T-helper 2 cell (primary cell): ENCODE measurements around the gene ZNF302.
"Not testable (repeated sequence)": the region's sequence is repeated elsewhere in the genome, so short reads cannot be mapped to it uniquely, and the experiment has no call there.

Source experiments
- DNase-seq, 5 experiments: peaks; one replicate each; pipeline versions ENCODE4 v3.0.0 to v3.0.0-alpha.2; 2012 to 2022

Gene ZNF302

DNA sequence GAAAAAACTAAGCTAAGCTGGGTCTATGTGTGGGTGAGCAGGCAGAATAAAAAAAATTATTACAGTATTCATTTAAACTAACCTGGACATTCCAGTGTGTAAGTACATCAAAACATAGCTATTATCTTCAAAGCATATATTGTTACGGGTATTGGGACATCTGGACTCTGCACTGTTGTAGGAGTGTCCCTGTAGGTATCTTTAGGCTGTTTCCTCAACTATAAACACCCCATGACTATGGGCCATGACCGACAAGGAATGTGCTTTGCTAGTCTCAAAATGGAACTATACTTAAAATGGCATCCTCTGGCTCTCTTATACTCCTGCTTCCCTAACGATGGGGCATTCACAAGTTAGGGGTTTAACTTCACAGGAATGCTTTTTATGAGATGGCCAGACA is 3.9 kb upstream of the ZNF302 start:
- no peak for DNase-seq

DNA sequence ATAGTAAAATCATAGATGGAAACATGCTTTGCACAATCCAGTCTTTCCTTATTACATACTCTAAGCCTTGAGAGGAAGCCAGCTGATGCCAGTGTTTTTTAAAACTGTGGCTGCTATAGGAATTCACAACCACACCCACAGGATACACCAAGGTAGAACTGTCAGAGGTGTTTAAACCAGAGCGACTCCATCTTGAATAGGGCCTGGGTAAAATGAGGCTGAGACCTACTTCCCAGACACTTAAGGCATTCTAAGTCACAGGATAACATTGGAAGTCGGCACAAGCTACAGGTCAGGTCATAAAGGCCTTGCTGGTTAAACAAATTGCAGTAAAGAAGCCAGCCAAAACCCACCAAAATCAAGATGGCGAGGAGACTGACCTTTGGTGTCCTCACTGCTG is 2.2 kb upstream of the ZNF302 start:
- DNase-seq, result no peak

DNA sequence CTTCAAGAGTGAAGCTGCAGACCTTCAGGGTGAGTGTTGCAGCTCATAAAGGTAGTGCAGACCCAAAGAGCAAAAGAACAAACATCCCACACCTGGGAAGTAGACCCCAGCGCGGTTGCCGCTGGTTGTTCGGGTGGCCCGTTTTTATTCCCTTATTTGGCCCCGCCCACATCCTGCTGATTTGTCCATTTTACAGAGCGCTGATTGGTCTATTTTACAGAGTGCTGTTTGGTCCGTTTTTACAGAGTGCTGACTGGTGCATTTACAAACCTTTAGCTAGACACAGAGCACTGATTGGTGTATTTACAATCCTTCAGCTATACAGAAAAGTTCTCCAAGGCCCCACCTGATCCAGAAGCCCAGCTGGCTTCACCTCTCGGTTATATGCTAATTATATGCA is 1.6 kb upstream of the ZNF302 start:
- DNase-seq, result no peak

DNA sequence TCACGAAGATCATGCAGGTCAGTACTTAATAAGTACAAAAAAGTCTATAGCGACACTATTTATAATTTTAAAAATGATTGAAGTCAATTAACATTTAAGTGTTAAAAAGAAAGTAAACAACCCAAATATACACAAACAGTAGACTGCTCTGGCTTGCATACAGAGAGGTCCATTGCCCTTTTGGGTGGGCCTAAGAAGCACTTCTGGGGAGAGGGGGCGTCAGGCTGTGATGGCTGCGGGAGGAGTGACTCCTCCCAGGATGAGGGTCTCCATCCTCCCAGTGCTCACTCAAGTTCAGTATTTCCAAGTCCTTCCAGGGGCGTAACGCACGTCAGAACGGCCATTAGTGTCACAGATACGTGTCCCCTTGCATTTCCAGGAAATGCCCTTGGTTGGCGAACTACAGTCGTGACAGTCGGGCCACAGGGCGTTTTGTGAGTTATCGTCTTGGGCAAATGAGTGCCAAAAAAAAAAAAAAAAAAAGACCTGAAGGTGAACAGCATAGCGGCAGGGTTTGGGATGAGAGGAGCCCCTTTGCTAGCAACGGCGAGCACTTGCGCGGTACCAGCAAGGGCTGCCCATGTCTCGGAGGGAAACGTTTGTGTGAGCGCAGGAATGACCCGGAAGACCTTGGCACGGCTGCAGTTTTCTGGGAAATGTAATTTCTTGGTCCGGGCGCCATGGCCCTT is 637 bp upstream of the ZNF302 start, which contains the start of gene SCGB2B2:
SCGB2B2 (minus strand) TSS at position 463 of the 689 bp plus-strand sequence. CDS start 82,596 bp downstream, outside the sequence.
- DNase-seq, result peak in 2 of 5 experiments; percentile 65 to 94

DNA sequence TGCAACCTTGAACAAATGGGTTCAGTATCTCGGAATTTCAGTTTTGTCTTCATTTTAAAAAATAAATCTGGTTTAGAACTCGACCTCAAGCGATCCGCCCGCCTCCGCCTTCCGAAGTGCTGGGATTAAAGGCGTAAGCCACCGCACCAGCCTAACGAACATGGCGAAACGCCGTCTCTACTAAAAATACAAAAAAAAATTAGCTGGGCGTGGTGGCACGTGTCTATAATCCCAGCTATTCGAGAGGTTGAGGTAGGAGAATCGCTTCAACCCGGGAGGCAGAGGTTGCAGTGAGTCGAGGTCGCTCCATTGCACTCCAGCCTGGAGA is 571 bp downstream of the ZNF302 start:
- DNase-seq, result no peak

DNA sequence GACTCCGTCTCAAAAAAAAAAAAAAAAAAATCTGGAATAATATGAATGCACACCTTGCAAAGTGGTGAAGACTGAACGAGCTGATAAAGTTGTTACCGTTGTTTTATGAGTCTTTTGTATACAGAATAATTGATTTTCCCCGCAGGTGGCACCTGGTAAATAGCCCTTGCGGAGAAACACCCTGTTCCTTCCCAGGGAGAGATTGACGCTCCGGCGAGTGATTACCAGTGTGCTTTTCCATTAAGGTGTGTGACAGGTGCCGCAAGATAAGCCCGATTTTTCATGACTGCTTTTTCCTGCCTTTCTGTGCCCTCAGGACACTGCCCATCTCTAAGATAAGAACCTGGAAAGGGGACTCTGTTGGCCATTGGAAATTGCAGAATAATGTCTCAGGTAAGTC is 943 bp downstream of the ZNF302 start:
- no peak for DNase-seq

DNA sequence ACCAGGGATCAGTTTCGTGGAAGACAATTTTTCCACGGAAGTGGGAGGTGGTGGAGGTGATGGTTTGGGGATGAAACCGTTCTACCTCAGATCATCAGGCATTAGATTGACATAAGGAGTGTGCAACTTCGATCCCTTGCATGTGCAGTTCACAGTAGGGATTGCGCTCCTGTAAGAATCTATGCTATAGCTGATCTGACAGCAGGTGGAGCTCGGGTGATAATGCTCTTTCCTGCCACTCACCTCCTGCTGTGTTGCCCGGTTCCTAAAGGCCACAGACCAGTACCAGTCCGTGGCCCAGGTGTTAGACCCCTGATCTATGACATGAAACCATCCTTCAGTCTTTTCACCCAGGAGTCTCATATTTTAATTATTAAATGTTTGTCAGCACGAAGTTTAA is 4.0 kb downstream of the ZNF302 start:
- DNase-seq, result no peak

DNA sequence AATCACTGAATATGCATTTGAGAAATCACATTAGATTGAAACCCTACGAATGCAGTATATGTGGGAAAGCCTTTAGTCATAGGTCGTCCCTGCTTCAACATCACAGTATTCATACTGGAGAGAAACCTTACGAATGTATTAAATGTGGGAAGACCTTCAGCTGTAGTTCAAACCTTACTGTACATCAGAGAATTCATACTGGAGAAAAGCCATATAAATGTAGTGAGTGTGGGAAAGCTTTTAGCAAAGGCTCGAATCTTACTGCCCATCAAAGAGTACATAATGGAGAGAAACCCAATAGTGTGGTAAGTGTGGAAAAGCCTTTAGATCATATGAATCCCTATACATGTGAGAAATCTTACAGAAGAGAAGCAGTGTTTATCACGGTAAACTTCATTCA is 7.8 kb downstream of the ZNF302 start:
- not testable (repeated sequence) for DNase-seq

DNA sequence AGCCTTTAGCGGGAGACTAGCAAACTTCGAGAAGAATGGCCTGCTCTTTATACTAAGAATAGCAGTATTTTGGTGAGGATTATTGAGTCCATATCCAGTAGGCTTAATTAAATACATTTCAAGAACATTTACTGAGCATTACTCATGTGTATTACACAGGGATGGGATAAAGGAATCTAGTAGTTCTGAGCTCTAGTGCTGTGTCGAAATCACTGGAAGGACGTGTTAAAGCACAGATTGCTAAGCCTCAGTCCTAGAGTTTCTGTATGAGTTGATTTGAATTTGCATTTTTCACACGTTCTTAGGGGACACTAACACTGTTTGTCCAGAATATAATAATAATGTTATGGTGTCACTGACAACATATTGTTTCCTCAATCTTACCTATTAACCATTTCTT is 9.0 kb downstream of the ZNF302 start:
- no peak for DNase-seq

DNA sequence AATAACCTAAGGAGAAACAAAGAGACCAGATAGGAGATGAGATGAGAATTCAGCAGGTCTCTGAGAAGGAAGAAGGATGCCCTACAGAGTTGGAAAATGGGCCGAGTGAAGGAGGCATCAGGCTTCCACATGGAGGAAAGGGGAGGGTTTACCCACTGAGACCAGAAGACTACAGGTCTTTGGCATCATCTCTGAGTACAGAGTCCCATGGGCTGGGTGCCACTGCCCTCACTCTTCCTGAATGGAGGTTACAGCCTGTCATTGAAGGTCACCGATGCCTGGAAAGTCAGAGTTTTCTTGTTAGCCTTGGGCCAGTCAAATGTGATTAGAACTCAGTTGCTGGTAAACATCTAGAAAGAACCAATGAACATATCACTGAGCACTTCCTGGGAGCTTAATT is 9.9 kb downstream of the ZNF302 start:
- DNase-seq, result no peak

DNA sequence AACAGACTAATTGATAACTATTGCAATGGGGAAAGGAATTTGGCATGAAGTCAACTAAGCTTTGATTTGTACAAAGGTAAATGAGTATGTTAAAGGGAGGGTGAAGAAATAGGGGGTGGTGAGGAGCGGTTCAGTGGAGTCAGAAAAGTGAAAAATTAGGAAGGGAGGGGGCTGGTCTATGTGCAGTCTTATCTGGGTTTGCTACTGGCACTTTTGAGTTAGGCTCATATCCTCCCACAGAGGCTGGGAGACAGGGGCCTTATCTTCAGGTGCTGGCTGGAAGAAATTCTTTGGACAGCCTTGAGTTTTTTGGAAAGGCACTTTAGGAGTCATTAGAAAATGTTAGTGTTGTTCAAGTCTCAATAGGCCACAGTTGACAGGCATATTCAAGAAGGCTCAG is 11.1 kb downstream of the ZNF302 start:
- no peak for DNase-seq

DNA sequence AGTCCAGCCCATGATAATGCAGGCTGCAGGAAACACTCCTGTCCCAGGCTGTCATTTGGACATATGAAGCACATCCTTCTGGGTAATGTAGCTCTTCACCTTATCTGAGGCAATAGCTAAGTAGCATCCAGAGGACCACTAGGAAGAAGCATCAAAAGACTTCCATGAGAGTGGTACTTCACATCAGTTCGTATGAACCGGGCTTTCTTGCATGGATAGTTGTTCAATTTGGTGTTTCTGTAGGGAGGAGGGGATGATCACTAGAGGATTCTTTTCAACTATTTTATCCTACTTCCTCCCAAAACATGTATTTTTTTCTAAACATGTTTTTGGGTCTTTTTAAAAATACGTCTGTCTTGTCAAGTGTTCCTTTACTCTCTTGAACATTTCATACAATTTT is 12.9 kb downstream of the ZNF302 start:
- DNase-seq, result no peak

DNA sequence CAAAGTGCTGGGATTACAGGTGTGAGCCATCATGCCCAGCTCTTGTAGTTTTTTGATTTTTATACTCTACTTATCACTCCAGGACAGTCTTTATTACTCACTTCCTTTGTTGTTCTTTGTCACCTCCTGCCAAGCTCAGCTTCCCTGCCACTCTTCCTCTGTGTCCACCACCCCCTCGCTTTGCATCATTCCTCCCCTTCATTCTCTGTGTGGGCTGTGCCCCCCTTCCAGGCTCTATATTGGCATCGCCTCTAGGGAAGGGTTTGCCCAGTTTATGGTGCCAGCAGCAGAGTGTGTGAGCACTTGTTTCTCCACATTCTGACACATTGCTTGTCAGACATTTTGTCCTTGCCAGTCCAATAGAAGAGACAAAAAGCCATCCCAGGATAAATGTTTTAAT is 15.1 kb downstream of the ZNF302 start:
- no peak for DNase-seq

DNA sequence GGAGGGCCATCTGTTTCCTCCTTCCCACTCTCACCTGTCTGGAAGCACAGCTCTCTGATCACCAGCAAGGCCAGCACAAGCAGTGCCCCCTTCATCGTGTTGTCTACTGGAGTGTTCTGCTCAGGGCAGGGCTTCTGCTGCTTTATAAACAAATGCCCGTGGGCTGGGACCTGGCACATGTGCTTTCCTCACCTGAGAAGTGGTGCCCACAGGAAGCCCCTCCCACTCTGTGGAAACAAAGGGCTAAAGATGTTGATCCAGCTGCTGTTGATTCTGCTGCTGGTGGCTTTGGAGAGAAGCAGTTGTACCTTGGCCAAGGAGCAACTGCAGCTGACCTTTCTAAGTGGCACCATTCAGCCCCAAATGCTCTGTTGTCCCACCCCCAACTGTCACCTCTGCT is 30.2 kb downstream of the ZNF302 start:
- DNase-seq, result no peak

DNA sequence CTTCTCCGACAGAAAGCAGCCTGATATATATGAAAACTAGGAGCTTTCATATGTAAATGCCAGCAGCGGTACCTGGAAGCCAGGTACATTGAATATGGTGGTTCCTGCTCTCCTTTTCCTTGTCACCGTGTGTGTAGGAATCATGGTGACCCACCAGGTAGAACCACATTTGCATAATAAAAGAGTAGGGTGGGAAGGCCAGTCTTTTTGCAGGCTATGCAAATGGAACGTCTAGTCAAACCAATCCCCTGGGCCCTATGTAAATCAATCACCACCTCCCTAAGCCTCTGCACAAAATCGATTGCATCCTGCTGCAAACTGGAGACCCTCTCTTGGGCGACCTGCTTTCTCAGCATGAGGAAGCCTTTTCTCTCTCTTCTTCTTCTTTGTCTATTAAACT is 34.4 kb downstream of the ZNF302 start:
- DNase-seq, result no peak

DNA sequence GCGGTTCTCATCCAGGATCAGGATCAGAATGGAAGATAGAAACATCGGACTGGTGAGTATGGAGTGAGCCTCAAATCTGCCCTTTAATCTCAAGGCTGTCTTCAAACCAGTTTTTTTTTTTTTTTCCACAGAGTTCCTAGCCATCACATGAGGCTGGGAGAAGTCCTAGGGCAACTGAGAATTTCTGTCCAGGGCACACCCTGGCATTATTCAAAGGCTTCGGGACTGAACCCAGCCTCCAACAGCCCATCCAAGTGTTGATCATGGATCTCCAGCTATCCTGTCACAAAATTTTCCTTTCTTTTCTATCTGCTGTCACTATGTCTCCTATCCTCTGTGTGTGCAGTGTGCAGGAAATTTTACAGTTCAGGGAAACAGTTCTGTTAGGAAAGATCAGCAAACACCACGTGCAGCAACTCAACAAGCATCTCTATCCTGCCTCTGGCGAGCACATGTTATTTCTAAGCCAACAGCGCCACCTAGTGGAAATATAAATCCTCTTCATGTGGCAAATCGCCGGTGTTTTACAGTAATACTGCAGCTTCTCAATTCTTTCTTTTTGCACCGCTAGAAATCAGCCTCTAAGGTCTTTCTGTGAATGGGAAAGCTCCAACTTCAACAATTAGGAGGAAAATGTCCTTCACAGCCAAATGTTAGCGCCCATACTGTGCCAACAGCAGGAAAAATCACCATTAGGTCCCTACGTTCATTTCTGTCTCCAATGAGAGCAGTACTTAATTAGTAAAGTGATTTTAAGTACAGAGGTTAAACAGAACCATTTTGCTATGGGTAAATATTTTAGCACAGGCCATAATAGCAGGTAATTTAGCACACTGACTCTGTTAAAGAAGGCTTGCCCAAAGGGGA is 35.1 kb downstream of the ZNF302 start:
- peak in 3 of 5 experiments; percentile 31 to 72 (median 44) for DNase-seq

DNA sequence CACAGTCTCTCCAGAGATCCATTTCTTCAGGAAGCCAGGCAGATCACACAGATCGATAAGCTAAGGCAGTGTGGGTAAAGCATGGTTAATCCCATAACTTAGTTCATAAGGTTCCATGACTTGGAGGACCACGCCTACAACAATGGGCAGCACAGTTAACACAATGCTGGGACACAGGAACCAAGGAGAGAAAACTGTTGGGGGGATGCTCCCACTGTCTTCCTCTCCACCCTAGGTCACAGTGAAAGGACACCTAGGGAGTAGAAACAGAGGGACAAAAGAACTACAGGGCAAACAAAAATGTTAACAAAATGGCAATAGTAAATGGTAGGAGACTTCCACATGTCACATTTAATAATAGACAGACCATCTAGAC is 35.8 kb downstream of the ZNF302 start:
- DNase-seq, result peak in 1 of 5 experiments; percentile 24

DNA sequence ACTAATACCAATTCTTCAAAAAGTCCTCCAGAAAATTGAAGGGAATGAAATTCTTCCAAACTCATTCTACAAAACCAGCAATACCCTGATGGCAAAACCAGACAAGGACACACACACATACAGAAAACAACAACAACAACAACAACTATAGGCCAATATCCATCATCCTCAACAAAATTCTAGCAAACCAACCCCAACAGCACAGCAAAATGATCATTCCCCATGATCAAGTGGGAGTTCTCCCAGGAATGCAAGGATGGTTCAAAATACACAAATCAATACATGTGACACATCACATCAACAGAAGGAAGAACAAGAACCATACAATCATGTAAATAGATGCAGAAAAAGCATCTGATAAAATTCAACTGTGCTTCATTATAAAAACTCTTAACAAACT is 37.9 kb downstream of the ZNF302 start:
- no peak for DNase-seq

DNA sequence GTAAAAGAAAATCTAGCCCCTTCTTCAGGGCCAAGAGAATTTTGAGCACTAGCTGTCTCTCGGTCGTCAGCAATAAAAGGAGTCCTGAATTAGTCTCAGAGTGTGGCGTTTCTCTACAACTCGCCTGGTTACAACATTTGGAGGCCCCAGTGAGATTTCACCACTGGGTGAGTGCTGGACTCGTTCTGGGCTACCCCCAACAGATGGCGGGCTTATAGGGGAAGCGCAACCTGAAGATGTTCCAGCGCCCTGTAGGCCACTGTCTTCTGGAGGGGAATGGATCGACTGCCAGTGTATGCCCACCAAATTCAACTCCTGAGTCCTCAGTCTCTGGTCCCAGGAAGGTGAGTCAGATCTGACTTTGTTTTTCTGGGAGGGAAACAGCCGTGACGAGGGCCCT is 44.9 kb downstream of the ZNF302 start:
- no peak for DNase-seq

DNA sequence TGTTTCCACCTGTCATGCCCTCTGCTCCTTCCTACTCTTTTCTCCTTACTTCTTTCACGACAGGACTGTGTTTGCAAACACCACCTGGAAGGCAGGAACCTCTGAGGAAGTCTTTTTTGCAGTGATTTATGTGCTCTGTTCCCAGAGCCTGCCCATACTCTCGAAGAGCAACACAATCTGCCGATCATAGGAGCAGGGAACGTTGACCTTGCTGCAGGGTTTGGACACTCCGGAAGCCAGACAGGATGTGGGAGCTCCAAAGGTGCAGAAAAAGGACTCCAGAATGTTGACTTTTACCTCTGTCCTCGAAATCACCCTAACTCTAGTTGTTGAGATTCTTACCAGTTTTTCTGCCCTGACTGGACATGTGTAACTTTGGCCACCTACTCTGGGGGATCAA is 47.9 kb downstream of the ZNF302 start:
- DNase-seq, result no peak

DNA sequence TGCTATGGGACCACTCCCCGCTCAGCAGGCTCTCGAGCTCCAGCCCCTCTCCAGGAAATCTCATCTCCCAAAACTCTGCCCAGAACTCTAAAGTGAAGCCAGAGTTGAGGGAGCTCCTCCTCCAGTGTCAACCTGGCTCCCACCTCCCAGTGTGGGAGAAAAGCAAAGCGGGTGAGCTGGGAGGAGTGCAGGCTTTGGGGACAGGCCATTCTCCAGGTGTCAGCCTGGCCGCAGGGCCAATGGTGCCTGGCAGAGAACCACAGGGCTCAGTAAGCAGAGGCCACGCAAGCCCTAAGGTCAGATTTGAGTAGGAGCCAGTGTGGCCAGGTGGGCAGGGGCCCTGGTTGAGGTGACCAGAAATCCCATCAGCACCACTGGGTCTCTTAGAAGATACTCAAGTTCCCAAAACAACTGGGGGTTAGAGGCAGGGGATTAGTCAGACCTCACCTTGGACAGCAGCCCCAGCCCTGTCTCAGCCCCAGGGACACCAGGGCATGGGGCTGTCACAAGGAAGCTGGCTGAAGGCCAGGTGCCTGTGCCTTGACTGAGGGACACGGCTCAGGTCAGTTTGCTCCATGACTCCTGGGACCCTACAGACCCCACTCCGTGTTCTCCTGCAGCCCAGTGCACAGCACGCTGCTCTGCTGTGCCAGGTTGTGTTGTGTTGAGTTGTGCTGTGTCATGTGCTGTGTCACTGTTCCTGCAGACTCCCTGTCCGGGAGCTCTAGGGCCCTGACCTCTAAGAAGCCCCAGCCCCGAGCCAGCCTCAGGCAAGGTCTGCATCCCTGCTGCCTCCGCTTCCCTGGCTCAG is 53.7 kb downstream of the ZNF302 start:
- no peak for DNase-seq

DNA sequence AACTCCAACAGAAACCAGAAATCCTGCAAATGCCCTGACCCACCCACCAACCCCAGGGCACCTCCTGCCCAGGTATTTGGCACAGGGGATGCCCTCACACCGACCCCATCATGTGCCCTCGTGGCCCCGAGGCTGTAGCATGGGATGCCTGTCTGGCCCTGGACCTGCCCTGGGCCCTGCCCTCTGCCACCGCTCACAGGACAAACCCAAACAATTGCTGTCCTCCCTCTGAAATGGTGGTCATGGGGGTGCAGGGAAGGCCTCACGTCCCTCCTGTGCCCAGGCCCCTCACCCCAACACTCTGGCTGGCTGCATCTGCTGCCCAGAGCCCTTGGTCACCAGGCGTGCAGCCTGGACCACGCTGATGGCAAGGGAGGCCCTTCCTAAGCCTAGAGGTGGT is 54.5 kb downstream of the ZNF302 start:
- no peak for DNase-seq

DNA sequence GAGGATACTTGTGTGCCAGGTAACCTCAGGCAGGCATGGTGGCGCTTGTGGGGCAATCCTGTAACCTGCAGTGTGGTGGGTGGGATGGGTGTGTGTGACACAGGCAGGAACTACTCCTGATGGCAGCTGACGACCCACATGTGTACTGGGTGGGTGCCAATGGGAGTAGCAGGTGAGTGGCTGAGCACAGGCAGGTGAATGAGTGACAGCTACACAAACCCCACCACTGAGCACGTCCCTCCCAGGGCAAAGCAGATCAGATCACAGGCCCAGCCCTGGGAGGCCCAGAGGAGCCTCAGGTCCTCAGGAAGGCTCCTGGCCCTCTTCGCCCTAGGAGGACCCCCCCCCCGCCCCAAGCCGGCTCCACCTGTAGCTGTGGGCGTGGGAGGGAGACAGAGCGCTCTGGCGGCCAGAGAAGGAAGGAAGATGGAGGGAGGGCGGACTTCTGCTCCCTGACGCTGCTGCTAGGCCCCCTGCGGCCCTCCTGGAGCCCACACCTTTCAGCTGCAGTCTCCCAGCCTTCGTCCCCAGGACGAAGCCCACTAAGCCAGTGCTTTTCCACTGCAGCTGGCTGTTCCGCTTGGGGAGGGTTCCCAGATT is 55.2 kb downstream of the ZNF302 start:
- no peak for DNase-seq
